PFSK-1 (cell line): ENCODE data around the gene GABPB2.

Experiments
- FOXP2 ChIP-seq: optimal IDR thresholded peaks from 2 replicates; pipeline ENCODE3; 2011; ENCODE audit warnings: borderline replicate concordance, control low read depth, inconsistent platforms; ENCODE audit not compliant: insufficient read depth; ENCODE audit errors: extremely low read length, extremely low read depth
- POLR2AphosphoS5 ChIP-seq: IDR thresholded peaks from 2 replicates; pipeline ENCODE4 v1.6.1; 2012; ENCODE audit warnings: low read depth, mild to moderate bottlenecking, control low read depth, low read length, moderate library complexity
- REST ChIP-seq, 2 experiments: IDR thresholded peaks; 2 replicates each; pipeline versions ENCODE4 v1.6.1 to v1.8.0; 2011 to 2012; ENCODE audit warnings: low read depth in 2 of 2, low read length in 2 of 2, control low read depth in 1 of 2, inconsistent platforms in 1 of 2, mild to moderate bottlenecking in 1 of 2, moderate library complexity in 1 of 2; ENCODE audit not compliant: insufficient read depth in 1 of 2
- SIN3A ChIP-seq: IDR thresholded peaks from 2 replicates; pipeline ENCODE4 v1.6.1; 2012; ENCODE audit warnings: mild to moderate bottlenecking, low read length, moderate library complexity, borderline replicate concordance; ENCODE audit not compliant: insufficient read depth
- TAF1 ChIP-seq: IDR thresholded peaks from 2 replicates; pipeline ENCODE4 v1.6.1; 2012; ENCODE audit warnings: low read length, control low read depth, borderline replicate concordance; ENCODE audit not compliant: insufficient read depth

Gene GABPB2

GRCh38 chr1:151047591-151047924 is 23.0 kb upstream of the GABPB2 start, which contains the start of gene C1orf56:
C1orf56 (plus strand) TSS chr1:151047751; CDS start chr1:151047848, 97 bp downstream.
- TF ChIP-seq FOXP2 (peak; percentile 77), SIN3A (no peak), TAF1 (peak; percentile 50; the same call in 1 of the 2 replicates), POLR2AphosphoS5 (peak; percentile 55; the same call in 1 of the 2 replicates), REST (IDR thresholded peaks at IDR 0.05; ENCODE audit: insufficient read depth in 1 of 2, low read depth in 2 of 2, low read length in 2 of 2) (no peak)

- TF ChIP-seq SIN3A: no peak
- no peak for TF ChIP-seq REST (IDR thresholded peaks at IDR 0.05; ENCODE audit: insufficient read depth in 1 of 2, low read depth in 2 of 2, low read length in 2 of 2)
- TF ChIP-seq TAF1: 0 out of 2 replicates have a peak, but pooled peaks have one; percentile 1
- peak; percentile 60 for TF ChIP-seq FOXP2
- TF ChIP-seq POLR2AphosphoS5: peak; percentile 17; the same call in 1 of the 2 replicates
These were observed 22.5 kb upstream of the GABPB2 start for GRCh38 chr1:151047925-151048644.

DNA sequence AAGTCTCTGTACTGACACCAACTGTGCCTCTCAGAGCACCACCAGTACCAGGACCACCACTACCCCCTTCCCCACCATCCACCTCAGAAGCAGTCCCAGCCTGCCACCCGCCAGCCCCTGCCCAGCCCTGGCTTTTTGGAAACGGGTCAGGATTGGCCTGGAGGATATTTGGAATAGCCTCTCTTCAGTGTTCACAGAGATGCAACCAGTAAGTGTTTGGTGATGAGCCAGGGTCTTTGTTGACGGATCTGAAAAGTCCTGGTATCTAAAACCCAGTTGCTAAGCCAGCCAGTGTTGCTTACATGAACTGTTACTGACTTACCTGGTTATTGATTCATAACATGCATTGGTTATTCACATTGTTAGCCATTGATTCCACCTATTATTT is 21.9 kb upstream of the GABPB2 start:
- TF ChIP-seq SIN3A: no peak
- TF ChIP-seq POLR2AphosphoS5: no peak
- no peak for TF ChIP-seq TAF1
- TF ChIP-seq FOXP2: no peak
- TF ChIP-seq REST (IDR thresholded peaks at IDR 0.05; ENCODE audit: insufficient read depth in 1 of 2, low read depth in 2 of 2, low read length in 2 of 2): no peak

- no peak; the same call in 1 of the 2 replicates for TF ChIP-seq POLR2AphosphoS5
- no peak for TF ChIP-seq FOXP2
- TF ChIP-seq SIN3A: no peak
- TF ChIP-seq TAF1: no peak
- TF ChIP-seq REST (IDR thresholded peaks at IDR 0.05; ENCODE audit: insufficient read depth in 1 of 2, low read depth in 2 of 2, low read length in 2 of 2): no peak
These were observed 21.1 kb upstream of the GABPB2 start for GRCh38 chr1:151049458-151049857.
